HCT116 (cell line): ENCODE results near the gene GAMT. TPM values are rescaled to one million over a fixed set of nuclear protein-coding genes. Genes with fewer than 3 reads are reported as not detected.

Experiments
- ATAC-seq: fragments of 200-7000 bp; cut with Tn5 transposase; 2 replicates; pipeline ENCODE4 v1.9.1; 2020; ENCODE audit warnings: mild to moderate bottlenecking, moderate library complexity
- BruUV-seq: library from RNA; stranded (reverse); fragments of 400-500 nt; replicated peaks from 2 replicates; lab custom pipeline; 2021; lab: Mats Ljungman, UMichigan
- CTCF ChIA-PET: fragments of 300-600 bp; sonication (Branson Sonifier 250); formaldehyde crosslinking; loops from one replicate; lab custom pipeline; 2021; ENCODE audit warnings: antibody characterized with exemption; lab: Charles Lee
- POLR2A ChIA-PET: fragments of 300-600, 350-600 bp; sonication (Branson Sonifier 250); formaldehyde crosslinking; loops from one replicate; lab custom pipeline; 2021; ENCODE audit warnings: antibody characterized with exemption; lab: Charles Lee
- RAD21 ChIA-PET, 2 experiments: fragments of 300-600 bp; sonication (Branson Sonifier 250); formaldehyde crosslinking; loops; one replicate each; lab custom pipeline; 2023; ENCODE audit warnings: low total read pairs in 2 of 2; ENCODE audit not compliant: uncharacterized antibody in 2 of 2, unreplicated experiment in 2 of 2, low non-redundant PET in 1 of 2; lab: Charles Lee
- DNase-seq: peaks from one replicate; pipeline ENCODE4 v3.0.0-alpha.2; 2010; ENCODE audit warnings: low read depth, low spot score
- H2AFZ ChIP-seq: fragments of 200-600 bp; shearing (Covaris generic), sonication (generic); 2 replicates; pipeline ENCODE4 v1.6.1; 2017; ENCODE audit warnings: low read depth, mixed run types, mixed read lengths, antibody characterized with exemption, low read length; ENCODE audit not compliant: poor library complexity, severe bottlenecking
- H3K27ac ChIP-seq: 2 replicates; pipeline ENCODE4 v1.5.1; 2012; ENCODE audit warnings: low read depth, low read length
- H3K27me3 ChIP-seq: fragments of 200-600 bp; sonication (generic); 2 replicates; pipeline ENCODE4 v1.6.1; 2016; ENCODE audit warnings: mixed run types, low read length, mixed read lengths; ENCODE audit not compliant: insufficient read depth
- H3K36me3 ChIP-seq, 2 experiments: fragments of 200-500 bp in 1 of 2; fragments of 200-600 bp in 1 of 2; sonication (Bioruptor generic) in 1 of 2; sonication (generic) in 1 of 2; 2 replicates each; pipeline versions ENCODE4 v1.5.1 to v1.6.1; 2014 to 2016; ENCODE audit warnings: low read length in 2 of 2, inconsistent platforms in 1 of 2, mixed read lengths in 1 of 2, mixed run types in 1 of 2; ENCODE audit not compliant: insufficient read depth in 2 of 2, control insufficient read depth in 1 of 2
- H3K4me1 ChIP-seq, 2 experiments: fragments of 200-600 bp in 1 of 2; sonication (generic) in 1 of 2; 2 replicates each; pipeline versions ENCODE4 v1.5.1 to v1.6.1; 2012 to 2017; ENCODE audit warnings: low read length in 2 of 2, inconsistent platforms in 1 of 2, mild to moderate bottlenecking in 1 of 2, mixed read lengths in 1 of 2, mixed run types in 1 of 2, moderate library complexity in 1 of 2; ENCODE audit not compliant: insufficient read depth in 2 of 2, control insufficient read depth in 1 of 2
- H3K4me2 ChIP-seq: fragments of 200-600 bp; sonication (generic); 2 replicates; pipeline ENCODE4 v1.6.1; 2017; ENCODE audit warnings: mixed run types, low read length, mixed read lengths
- H3K4me3 ChIP-seq, 2 experiments: fragments of 200-600 bp in 1 of 2; sonication (generic) in 1 of 2; replicated peaks in 1 of 2; 2 replicates each; pipeline ENCODE4 v1.5.1; 2011 to 2016; ENCODE audit warnings: low read length in 2 of 2, control low read depth in 1 of 2, low read depth in 1 of 2, mild to moderate bottlenecking in 1 of 2, mixed read lengths in 1 of 2, mixed run types in 1 of 2
- H3K79me2 ChIP-seq: fragments of 200-600 bp; sonication (generic); 2 replicates; pipeline ENCODE4 v1.6.1; 2017; ENCODE audit warnings: mild to moderate bottlenecking, mixed run types, low read length, moderate library complexity, mixed read lengths; ENCODE audit not compliant: insufficient read depth
- H3K9ac ChIP-seq: fragments of 200-600 bp; sonication (generic); 2 replicates; pipeline ENCODE4 v1.6.1; 2016; ENCODE audit warnings: low read length, mixed read lengths
- H3K9me2 ChIP-seq: fragments of 200-600 bp; sonication (generic), shearing (Covaris generic); 2 replicates; pipeline ENCODE4 v1.6.1; 2017; ENCODE audit warnings: mixed run types, mild to moderate bottlenecking, moderate library complexity; ENCODE audit not compliant: insufficient read depth
- H3K9me3 ChIP-seq, 2 experiments: fragments of 200-500 bp in 1 of 2; fragments of 200-600 bp in 1 of 2; sonication (Bioruptor generic) in 1 of 2; sonication (generic) in 1 of 2; 2 replicates each; pipeline ENCODE4 v1.6.1; 2014 to 2017; ENCODE audit warnings: low read length in 2 of 2, mixed read lengths in 2 of 2, inconsistent platforms in 1 of 2, low read depth in 1 of 2, mild to moderate bottlenecking in 1 of 2, mixed run types in 1 of 2, moderate library complexity in 1 of 2; ENCODE audit not compliant: control insufficient read depth in 1 of 2, insufficient read depth in 1 of 2
- H4K20me1 ChIP-seq: fragments of 200-600 bp; sonication (generic), shearing (Covaris generic); 2 replicates; pipeline ENCODE4 v1.6.1; 2017; ENCODE audit warnings: mixed run types, mild to moderate bottlenecking, moderate library complexity; ENCODE audit not compliant: insufficient read depth
- ATF3 ChIP-seq: IDR thresholded peaks from 2 replicates; pipeline ENCODE4 v1.6.1; 2012
- CEBPB ChIP-seq: IDR thresholded peaks from 2 replicates; pipeline ENCODE4 v1.6.1; 2012; ENCODE audit warnings: low read depth
- FOSL1 ChIP-seq: IDR thresholded peaks from 2 replicates; pipeline ENCODE4 v1.6.1; 2012; ENCODE audit warnings: low read depth
- JUND ChIP-seq: IDR thresholded peaks from 2 replicates; pipeline ENCODE4 v1.6.1; 2012
- MAX ChIP-seq: IDR thresholded peaks from 2 replicates; pipeline ENCODE4 v1.6.1; 2012
- POLR2AphosphoS5 ChIP-seq: IDR thresholded peaks from 2 replicates; pipeline ENCODE4 v1.6.1; 2011; ENCODE audit warnings: mild to moderate bottlenecking, low read depth, low read length, moderate library complexity
- RAD21 ChIP-seq: IDR thresholded peaks from 2 replicates; pipeline ENCODE4 v1.6.1; 2012; ENCODE audit warnings: low read depth, mild to moderate bottlenecking
- SIN3A ChIP-seq: IDR thresholded peaks from 2 replicates; pipeline ENCODE4 v1.6.1; 2012; ENCODE audit warnings: low read depth
- SRF ChIP-seq: IDR thresholded peaks from 2 replicates; pipeline ENCODE4 v1.6.1; 2012; ENCODE audit warnings: low read depth
- YY1 ChIP-seq: IDR thresholded peaks from 2 replicates; pipeline ENCODE4 v1.6.1; 2011; ENCODE audit warnings: low read length, low read depth, moderate library complexity, mild to moderate bottlenecking; ENCODE audit not compliant: insufficient replicate concordance; ENCODE audit errors: extremely low read depth
- ZNF274 ChIP-seq: fragments of 200-500 bp; sonication (Bioruptor generic); IDR thresholded peaks from 2 replicates; pipeline ENCODE4 v1.6.1; 2014; ENCODE audit warnings: mild to moderate bottlenecking, low read depth, low read length, inconsistent platforms
- intact Hi-C: fragments of 100-400 bp; cut with micrococcal nuclease; formaldehyde crosslinking; loops from 2 replicates; pipeline ENCODE4 v1.10.0; 2022
- total RNA-seq: library from RNA; stranded (reverse); gene quantifications from one replicate; pipeline ENCODE4 v1.2.1, GENCODE V29; 2021; ENCODE audit not compliant: unreplicated experiment
- TF ChIP-seq, protein P1 (sequence below), 3 experiments: fragments of 200-600 bp in 1 of 3; sonication (generic) in 1 of 3; IDR thresholded peaks in 2 of 3; conservative IDR thresholded peaks in 1 of 3; 2 replicates each; pipeline ENCODE4 v1.5.1; 2012 to 2017; ENCODE audit warnings: low read depth in 2 of 3, low read length in 2 of 3, antibody characterized with exemption in 1 of 3, borderline replicate concordance in 1 of 3, control low read depth in 1 of 3, mild to moderate bottlenecking in 1 of 3, mixed read lengths in 1 of 3, mixed run types in 1 of 3, moderate library complexity in 1 of 3; ENCODE audit not compliant: insufficient read depth in 1 of 3
- TF ChIP-seq, protein P2 (sequence below): IDR thresholded peaks from 2 replicates; pipeline ENCODE4 v1.6.1; 2012; ENCODE audit warnings: low read depth

Gene GAMT
- total RNA-seq, 1 experiment from 2014 or later: 102 TPM

DNA sequence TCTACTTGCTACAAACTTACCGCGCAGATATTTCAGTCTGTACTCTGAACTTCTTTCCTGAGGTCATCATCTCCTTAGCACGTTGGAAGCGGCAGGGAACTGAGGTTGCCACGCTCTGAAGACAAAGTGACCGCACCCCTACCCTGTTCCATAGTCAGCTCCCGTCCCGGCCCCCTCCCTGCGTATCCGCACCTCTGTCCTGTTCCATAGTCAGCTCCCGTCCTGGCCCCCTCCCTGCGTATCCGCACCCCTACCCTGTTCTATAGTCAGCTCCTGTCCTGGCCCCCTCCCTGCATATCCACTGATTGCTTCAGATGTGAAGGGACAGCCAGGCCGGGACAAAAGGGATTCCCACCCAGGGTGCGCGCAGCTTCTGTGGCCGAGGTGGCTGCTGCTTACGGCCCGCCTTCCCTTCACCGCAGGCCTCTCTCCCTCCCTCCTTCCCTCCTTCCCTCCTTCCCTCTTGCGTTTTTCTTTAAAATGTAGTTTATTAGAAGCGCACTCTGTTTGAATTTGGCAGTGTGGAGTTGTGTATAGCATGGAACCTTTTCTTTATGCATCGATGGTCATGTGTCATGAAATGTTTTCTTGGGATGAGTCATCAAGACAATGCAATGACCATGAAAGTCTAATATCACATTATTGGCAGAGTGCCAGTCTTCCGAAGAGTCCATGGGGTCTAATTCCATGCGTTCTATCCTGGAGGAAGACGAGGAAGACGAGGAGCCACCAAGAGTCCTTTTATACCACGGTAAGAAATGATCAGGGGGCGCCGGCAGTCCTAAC lies 39.5 kb downstream of the GAMT start:
- intact Hi-C loops: no loop called here
- Histone ChIP-seq H3K4me3 (no peak overlapping the region), H3K4me2 (no peak overlapping the region), H3K79me2 (peaks cover 21% of the 10 kb centered on the region; the same call in 1 of the 2 replicates), H3K27ac (no peak overlapping the region), H4K20me1 (no peaks in the 10 kb centered on the region), H3K36me3 (peaks cover 43 to 63% of the 10 kb centered on the region in 2 experiments; a peak in 3 of 4 replicates), H3K9ac (no peak overlapping the region), H3K27me3 (no peaks in the 10 kb centered on the region), H3K9me3 (no peaks in the 10 kb centered on the region), H3K4me1 (no peaks in the 10 kb centered on the region), H2AFZ (no peak overlapping the region), H3K9me2 (no peaks in the 10 kb centered on the region)
- RAD21 ChIA-PET: no interaction called here
- POLR2A ChIA-PET: no interaction called here
- no peak for TF ChIP-seq JUND
- TF ChIP-seq CEBPB: no peak
- no peak for TF ChIP-seq SIN3A
- TF ChIP-seq POLR2AphosphoS5: no peak
- TF ChIP-seq ZNF274: no peak
- TF ChIP-seq RAD21: no peak
- no peak for TF ChIP-seq YY1
- no peak for TF ChIP-seq SRF
- no peak for TF ChIP-seq FOSL1
- TF ChIP-seq, all 23 proteins: peak for 0
- no peak for DNase-seq
- no peak for ATAC-seq
- CTCF ChIA-PET: no interaction called here
- no TSS peak for BruUV-seq

DNA sequence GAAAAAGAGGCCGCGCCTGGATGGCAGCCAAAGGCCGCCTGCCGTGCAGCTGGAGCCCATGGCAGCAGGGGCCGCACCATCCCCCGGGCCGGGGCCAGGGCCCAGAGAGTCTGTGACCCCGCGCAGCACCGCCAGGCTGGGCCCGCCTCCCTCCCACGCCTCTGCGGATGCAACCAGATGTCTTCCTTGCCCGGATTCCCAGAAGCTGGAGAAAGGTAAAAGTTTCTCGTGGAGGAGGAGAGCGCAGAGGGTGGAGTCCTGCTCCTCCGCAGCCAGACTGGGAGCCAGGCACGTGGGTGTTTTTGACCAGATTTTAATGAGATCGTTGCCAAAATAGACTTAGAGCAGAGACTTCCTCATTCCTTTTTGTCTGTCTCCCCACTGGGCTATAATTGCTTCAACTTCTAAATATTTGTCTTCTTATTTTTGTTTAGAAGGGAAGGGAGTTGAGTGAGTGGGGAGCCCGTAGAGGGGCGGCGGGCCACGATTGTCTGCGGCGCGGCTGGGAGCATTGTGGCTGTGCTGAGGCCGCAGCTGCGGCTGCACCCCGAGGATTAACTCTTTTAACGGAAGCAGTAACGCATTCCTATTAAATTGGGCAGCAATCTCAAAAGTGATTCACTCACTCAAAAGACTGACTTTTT lies 40.4 kb downstream of the GAMT start:
- Histone ChIP-seq H3K9me3 (no peaks in the 10 kb centered on the region), H3K27ac (peak overlapping the region; percentile 20; the same call in 1 of the 2 replicates), H4K20me1 (no peaks in the 10 kb centered on the region), H3K9me2 (no peaks in the 10 kb centered on the region), H3K36me3 (peaks cover 41 to 57% of the 10 kb centered on the region in 2 experiments; a peak in 3 of 4 replicates), H3K4me2 (no peak overlapping the region), H3K9ac (no peak overlapping the region), H3K4me1 (peaks cover under 1 to 4% of the 10 kb centered on the region in 2 experiments; a peak in 2 of 4 replicates), H3K4me3 (no peak overlapping the region), H3K79me2 (peaks cover 27% of the 10 kb centered on the region), H2AFZ (no peak overlapping the region), H3K27me3 (no peaks in the 10 kb centered on the region)
- CTCF ChIA-PET: no interaction called here
- POLR2A ChIA-PET: no interaction called here
- intact Hi-C loops: no loop called here
- DNase-seq (no peak), ATAC-seq (no peak)
- BruUV-seq: no TSS peak
- RAD21 ChIA-PET: no interaction called here
- no peak for TF ChIP-seq ATF3
- TF ChIP-seq, protein P1, sequence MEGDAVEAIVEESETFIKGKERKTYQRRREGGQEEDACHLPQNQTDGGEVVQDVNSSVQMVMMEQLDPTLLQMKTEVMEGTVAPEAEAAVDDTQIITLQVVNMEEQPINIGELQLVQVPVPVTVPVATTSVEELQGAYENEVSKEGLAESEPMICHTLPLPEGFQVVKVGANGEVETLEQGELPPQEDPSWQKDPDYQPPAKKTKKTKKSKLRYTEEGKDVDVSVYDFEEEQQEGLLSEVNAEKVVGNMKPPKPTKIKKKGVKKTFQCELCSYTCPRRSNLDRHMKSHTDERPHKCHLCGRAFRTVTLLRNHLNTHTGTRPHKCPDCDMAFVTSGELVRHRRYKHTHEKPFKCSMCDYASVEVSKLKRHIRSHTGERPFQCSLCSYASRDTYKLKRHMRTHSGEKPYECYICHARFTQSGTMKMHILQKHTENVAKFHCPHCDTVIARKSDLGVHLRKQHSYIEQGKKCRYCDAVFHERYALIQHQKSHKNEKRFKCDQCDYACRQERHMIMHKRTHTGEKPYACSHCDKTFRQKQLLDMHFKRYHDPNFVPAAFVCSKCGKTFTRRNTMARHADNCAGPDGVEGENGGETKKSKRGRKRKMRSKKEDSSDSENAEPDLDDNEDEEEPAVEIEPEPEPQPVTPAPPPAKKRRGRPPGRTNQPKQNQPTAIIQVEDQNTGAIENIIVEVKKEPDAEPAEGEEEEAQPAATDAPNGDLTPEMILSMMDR (IDR thresholded peaks at IDR 0.05 in 2 of 3, conservative IDR thresholded peaks at IDR 0.05 in 1 of 3; ENCODE audit: borderline replicate concordance in 1 of 3, insufficient read depth in 1 of 3, low read depth in 2 of 3, low read length in 2 of 3): no peak
- TF ChIP-seq MAX: no peak
- no peak for TF ChIP-seq RAD21
- TF ChIP-seq, protein P2, sequence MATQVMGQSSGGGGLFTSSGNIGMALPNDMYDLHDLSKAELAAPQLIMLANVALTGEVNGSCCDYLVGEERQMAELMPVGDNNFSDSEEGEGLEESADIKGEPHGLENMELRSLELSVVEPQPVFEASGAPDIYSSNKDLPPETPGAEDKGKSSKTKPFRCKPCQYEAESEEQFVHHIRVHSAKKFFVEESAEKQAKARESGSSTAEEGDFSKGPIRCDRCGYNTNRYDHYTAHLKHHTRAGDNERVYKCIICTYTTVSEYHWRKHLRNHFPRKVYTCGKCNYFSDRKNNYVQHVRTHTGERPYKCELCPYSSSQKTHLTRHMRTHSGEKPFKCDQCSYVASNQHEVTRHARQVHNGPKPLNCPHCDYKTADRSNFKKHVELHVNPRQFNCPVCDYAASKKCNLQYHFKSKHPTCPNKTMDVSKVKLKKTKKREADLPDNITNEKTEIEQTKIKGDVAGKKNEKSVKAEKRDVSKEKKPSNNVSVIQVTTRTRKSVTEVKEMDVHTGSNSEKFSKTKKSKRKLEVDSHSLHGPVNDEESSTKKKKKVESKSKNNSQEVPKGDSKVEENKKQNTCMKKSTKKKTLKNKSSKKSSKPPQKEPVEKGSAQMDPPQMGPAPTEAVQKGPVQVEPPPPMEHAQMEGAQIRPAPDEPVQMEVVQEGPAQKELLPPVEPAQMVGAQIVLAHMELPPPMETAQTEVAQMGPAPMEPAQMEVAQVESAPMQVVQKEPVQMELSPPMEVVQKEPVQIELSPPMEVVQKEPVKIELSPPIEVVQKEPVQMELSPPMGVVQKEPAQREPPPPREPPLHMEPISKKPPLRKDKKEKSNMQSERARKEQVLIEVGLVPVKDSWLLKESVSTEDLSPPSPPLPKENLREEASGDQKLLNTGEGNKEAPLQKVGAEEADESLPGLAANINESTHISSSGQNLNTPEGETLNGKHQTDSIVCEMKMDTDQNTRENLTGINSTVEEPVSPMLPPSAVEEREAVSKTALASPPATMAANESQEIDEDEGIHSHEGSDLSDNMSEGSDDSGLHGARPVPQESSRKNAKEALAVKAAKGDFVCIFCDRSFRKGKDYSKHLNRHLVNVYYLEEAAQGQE: no peak
